Uterus (tissue), 2 donors: ENCODE data around the gene SCGB3A1.

ENCODE experiments used
- POLR2A ChIP-seq, 2 donors: fragments of 450-650 bp; IDR thresholded peaks; one replicate each; pipeline ENCODE4 v1.6.1; 2016; ENCODE audit warnings: antibody characterized with exemption in 2 of 2, mild to moderate bottlenecking in 1 of 2, moderate library complexity in 1 of 2
- TF ChIP-seq, protein P1 (sequence below), 4 experiments: fragments of 200-600 bp in 2 of 4; fragments of 450-650 bp in 2 of 4; sonication (generic) in 2 of 4; IDR thresholded peaks; one replicate each; pipeline ENCODE4 v1.5.1; 2016 to 2019; ENCODE audit warnings: antibody characterized with exemption in 4 of 4, mild to moderate bottlenecking in 2 of 4, moderate library complexity in 1 of 4

DNA sequence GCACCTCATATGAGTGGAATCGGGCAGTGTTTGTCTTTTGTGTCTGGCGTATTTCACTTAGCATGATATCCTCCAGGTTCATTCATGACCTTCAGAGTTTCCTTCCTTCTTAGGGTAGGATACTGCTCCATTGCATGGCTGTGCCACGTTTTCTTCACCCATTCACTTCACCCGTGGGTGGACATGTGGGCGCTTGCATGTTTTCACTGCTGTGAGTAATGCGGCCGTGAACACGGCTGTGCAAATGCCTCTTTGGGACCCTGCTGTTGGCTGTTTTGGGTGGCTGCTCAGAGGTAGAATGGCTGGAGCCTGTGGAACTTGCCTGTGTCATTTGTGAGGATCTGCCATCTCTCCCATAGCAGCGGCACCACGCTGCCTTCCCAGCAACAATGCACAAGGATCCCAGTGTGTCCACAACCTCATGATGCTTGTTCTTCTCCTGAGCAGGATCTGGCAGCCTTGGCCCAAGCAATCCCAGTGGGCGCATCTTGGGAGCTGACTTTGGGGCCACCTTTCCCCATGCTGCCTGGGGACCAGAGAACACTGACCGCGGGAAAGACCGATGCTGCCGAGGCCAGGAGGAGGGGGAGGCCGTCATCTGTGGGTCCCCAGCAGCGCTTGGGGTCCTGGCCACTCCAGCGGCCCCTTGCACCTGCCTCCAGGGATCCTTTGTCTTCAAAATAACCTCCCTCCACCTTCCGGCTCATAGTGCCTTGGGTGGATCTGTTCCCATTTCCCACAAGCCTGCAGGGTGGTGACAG is 2.3 kb upstream of the SCGB3A1 start:
- TF ChIP-seq, protein P1, sequence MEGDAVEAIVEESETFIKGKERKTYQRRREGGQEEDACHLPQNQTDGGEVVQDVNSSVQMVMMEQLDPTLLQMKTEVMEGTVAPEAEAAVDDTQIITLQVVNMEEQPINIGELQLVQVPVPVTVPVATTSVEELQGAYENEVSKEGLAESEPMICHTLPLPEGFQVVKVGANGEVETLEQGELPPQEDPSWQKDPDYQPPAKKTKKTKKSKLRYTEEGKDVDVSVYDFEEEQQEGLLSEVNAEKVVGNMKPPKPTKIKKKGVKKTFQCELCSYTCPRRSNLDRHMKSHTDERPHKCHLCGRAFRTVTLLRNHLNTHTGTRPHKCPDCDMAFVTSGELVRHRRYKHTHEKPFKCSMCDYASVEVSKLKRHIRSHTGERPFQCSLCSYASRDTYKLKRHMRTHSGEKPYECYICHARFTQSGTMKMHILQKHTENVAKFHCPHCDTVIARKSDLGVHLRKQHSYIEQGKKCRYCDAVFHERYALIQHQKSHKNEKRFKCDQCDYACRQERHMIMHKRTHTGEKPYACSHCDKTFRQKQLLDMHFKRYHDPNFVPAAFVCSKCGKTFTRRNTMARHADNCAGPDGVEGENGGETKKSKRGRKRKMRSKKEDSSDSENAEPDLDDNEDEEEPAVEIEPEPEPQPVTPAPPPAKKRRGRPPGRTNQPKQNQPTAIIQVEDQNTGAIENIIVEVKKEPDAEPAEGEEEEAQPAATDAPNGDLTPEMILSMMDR (IDR thresholded peaks at IDR 0.05) = no peak
- TF ChIP-seq POLR2A (IDR thresholded peaks at IDR 0.05) = no peak
